ENCODE data around the gene FBN1.

FBN1 gene

GRCh38 chr15:48634096-48634495 lies 11.4 kb downstream of the FBN1 start:
- DNase-seq (ENCODE audit: low read depth, low spot score) = no peak
- CTCF ChIA-PET = no interaction called here

GRCh38 chr15:48632651-48633050 lies 12.9 kb downstream of the FBN1 start:
- no peak for TF ChIP-seq CTCF (IDR thresholded peaks at IDR 0.05; ENCODE audit: insufficient read depth, low read length, missing control alignments)
- ChIA-PET POLR2A (interaction anchor here (0.5 to 1.6 kb wide), 2 partner anchors 12 to 115 kb away, joined by 5 read pairs; no protein-coding TSS in a partner anchor), CTCF (no interaction called here)
- H3K4me3 ChIP-seq (ENCODE audit: low read depth, low read length) = no peak overlapping the region
- DNase-seq (ENCODE audit: low read depth, low spot score) = no peak

More at GRCh38 chr15:48634096-48634495, 11.4 kb downstream of the FBN1 start:
- TF ChIP-seq CTCF (IDR thresholded peaks at IDR 0.05; ENCODE audit: insufficient read depth, low read length, missing control alignments) = no peak
- POLR2A ChIA-PET = interaction anchor here (0.6 to 1.1 kb wide), 3 partner anchors 11 to 60 kb away, joined by 3 to 4 read pairs (median 3); partner anchors contain the start of gene FBN1
- H3K4me3 ChIP-seq (ENCODE audit: low read depth, low read length) = no peak overlapping the region

- POLR2A ChIA-PET = no interaction called here
- CTCF ChIA-PET = no interaction called here
- TF ChIP-seq CTCF (IDR thresholded peaks at IDR 0.05; ENCODE audit: insufficient read depth, low read length, missing control alignments) = no peak
- DNase-seq (ENCODE audit: low read depth, low spot score) = no peak
- no peak overlapping the region for H3K4me3 ChIP-seq (ENCODE audit: low read depth, low read length)
Observed at GRCh38 chr15:48631176-48631770, 14.2 kb downstream of the FBN1 start.

- TF ChIP-seq CTCF (IDR thresholded peaks at IDR 0.05; ENCODE audit: insufficient read depth, low read length, missing control alignments) = no peak
- DNase-seq (ENCODE audit: low read depth, low spot score) = no peak
- no peak overlapping the region for H3K4me3 ChIP-seq (ENCODE audit: low read depth, low read length)
- ChIA-PET CTCF (no interaction called here), POLR2A (no interaction called here)
Observed at GRCh38 chr15:48630245-48630644, 15.3 kb downstream of the FBN1 start.

- no peak overlapping the region for H3K4me3 ChIP-seq (ENCODE audit: low read depth, low read length)
- DNase-seq (ENCODE audit: low read depth, low spot score) = no peak
- ChIA-PET CTCF (interaction anchor here (0.6 kb wide), 2 partner anchors 188 to 1517 kb away, joined by 3 read pairs; no protein-coding TSS in a partner anchor), POLR2A (no interaction called here)
- TF ChIP-seq CTCF (IDR thresholded peaks at IDR 0.05; ENCODE audit: insufficient read depth, low read length, missing control alignments) = no peak
Observed at GRCh38 chr15:48628832-48629231, 16.7 kb downstream of the FBN1 start.

GRCh38 chr15:48627260-48627940 lies 18.1 kb downstream of the FBN1 start:
- no peak for DNase-seq (ENCODE audit: low read depth, low spot score)
- POLR2A ChIA-PET = interaction anchor here (0.5 kb wide), 1 partner anchor 11 kb away, joined by 3 read pairs; no protein-coding TSS in a partner anchor
- TF ChIP-seq CTCF (IDR thresholded peaks at IDR 0.05; ENCODE audit: insufficient read depth, low read length, missing control alignments) = no peak
- CTCF ChIA-PET = interaction anchor here (1.1 kb wide), 1 partner anchor 11 kb away, joined by 3 read pairs; no protein-coding TSS in a partner anchor
- no peak overlapping the region for H3K4me3 ChIP-seq (ENCODE audit: low read depth, low read length)

Data from AG04449 (cell line).